Activated B cell treated with CpG ODN at 0.5 μM for 24 hours (primary cell): ENCODE measurements around the gene RFX6. TPM values are rescaled to one million over a fixed set of nuclear protein-coding genes. Genes with fewer than 3 reads are reported as not detected.

Experiments used
- ATAC-seq: fragments of 200-7000 bp; cut with Tn5 transposase; one replicate; pipeline ENCODE4 v1.10.0; 2021; ENCODE audit warnings: low read depth, mild to moderate bottlenecking, moderate library complexity
- CTCF ChIA-PET: fragments of 350-600 bp; sonication (Branson Sonifier 250); formaldehyde crosslinking; loops from one replicate; lab custom pipeline; 2021; ENCODE audit warnings: antibody characterized with exemption; lab: Charles Lee
- POLR2A ChIA-PET: fragments of 350-600 bp; sonication (Branson Sonifier 250); formaldehyde crosslinking; loops from one replicate; lab custom pipeline; 2021; ENCODE audit warnings: antibody characterized with exemption; lab: Charles Lee
- DNase-seq: peaks from one replicate; pipeline ENCODE4 v3.0.0; 2022
- H3K27ac Mint-ChIP-seq: one replicate; pipeline ENCODE4 v1.8.0; 2020; ENCODE audit warnings: mixed read lengths
- H3K27me3 Mint-ChIP-seq: one replicate; pipeline ENCODE4 v1.8.0; 2021; ENCODE audit warnings: mixed read lengths
- H3K36me3 Mint-ChIP-seq: one replicate; pipeline ENCODE4 v1.8.0; 2021; ENCODE audit warnings: low read depth, mixed read lengths
- H3K4me1 Mint-ChIP-seq: one replicate; pipeline ENCODE4 v1.8.0; 2021; ENCODE audit warnings: mixed read lengths
- H3K4me3 Mint-ChIP-seq: one replicate; pipeline ENCODE4 v1.8.0; 2020; ENCODE audit warnings: mild to moderate bottlenecking, mixed read lengths
- H3K9me3 Mint-ChIP-seq: one replicate; pipeline ENCODE4 v1.8.0; 2020; ENCODE audit warnings: mixed read lengths
- CTCF ChIP-seq: fragments of 200-600 bp; IDR thresholded peaks from one replicate; pipeline ENCODE4 v1.8.0; 2022; ENCODE audit warnings: antibody characterized with exemption, mild to moderate bottlenecking
- intact Hi-C: fragments of 100-400 bp; cut with micrococcal nuclease; formaldehyde crosslinking; loops from one replicate; pipeline ENCODE4 v1.15.1; 2024
- total RNA-seq: library from RNA; stranded (reverse); gene quantifications from 2 replicates; pipeline ENCODE4 v1.2.3, GENCODE V29; 2022

The RFX6 gene
- total RNA-seq, 1 donor from 2014 or later = not detected

- Mint-ChIP-seq H3K36me3 (no peaks in the 10 kb centered on the region), H3K27ac (no peak overlapping the region), H3K4me1 (no peaks in the 10 kb centered on the region), H3K9me3 (no peaks in the 10 kb centered on the region), H3K4me3 (no peak overlapping the region), H3K27me3 (no peaks in the 10 kb centered on the region)
- TF ChIP-seq CTCF = no peak
- no peak for DNase-seq
- no peak for ATAC-seq
- ChIA-PET POLR2A (no interaction called here), CTCF (no interaction called here)
- intact Hi-C loops = no loop called here
Measured at GRCh38 chr6:116925088-116925794, 48.2 kb downstream of the RFX6 start.

- Mint-ChIP-seq H3K27me3 (no peaks in the 10 kb centered on the region), H3K9me3 (no peaks in the 10 kb centered on the region), H3K4me3 (no peak overlapping the region), H3K27ac (no peak overlapping the region), H3K4me1 (no peaks in the 10 kb centered on the region), H3K36me3 (no peaks in the 10 kb centered on the region)
- ChIA-PET CTCF (no interaction called here), POLR2A (no interaction called here)
- DNase-seq = no peak
- TF ChIP-seq CTCF = no peak
- no peak for ATAC-seq
- intact Hi-C loops = no loop called here
Measured at GRCh38 chr6:116928677-116929076, 51.6 kb downstream of the RFX6 start.

- ATAC-seq (no peak), DNase-seq (no peak)
- no peak overlapping the region for H3K27ac Mint-ChIP-seq
- intact Hi-C loops = no loop called here
- no peak overlapping the region for H3K4me3 Mint-ChIP-seq
- no peaks in the 10 kb centered on the region for H3K27me3 Mint-ChIP-seq
- POLR2A ChIA-PET = no interaction called here
- no peaks in the 10 kb centered on the region for H3K4me1 Mint-ChIP-seq
- CTCF ChIA-PET = no interaction called here
- no peaks in the 10 kb centered on the region for H3K9me3 Mint-ChIP-seq
- no peak for TF ChIP-seq CTCF
- no peaks in the 10 kb centered on the region for H3K36me3 Mint-ChIP-seq
Measured at GRCh38 chr6:116929825-116930224, 52.8 kb downstream of the RFX6 start.

- intact Hi-C loops = no loop called here
- POLR2A ChIA-PET = no interaction called here
- no peaks in the 10 kb centered on the region for H3K27me3 Mint-ChIP-seq
- H3K4me1 Mint-ChIP-seq = no peaks in the 10 kb centered on the region
- CTCF ChIA-PET = no interaction called here
- ATAC-seq (no peak), DNase-seq (no peak)
- no peak overlapping the region for H3K27ac Mint-ChIP-seq
- no peaks in the 10 kb centered on the region for H3K36me3 Mint-ChIP-seq
- no peak for TF ChIP-seq CTCF
- H3K4me3 Mint-ChIP-seq = no peak overlapping the region
- no peaks in the 10 kb centered on the region for H3K9me3 Mint-ChIP-seq
Measured at GRCh38 chr6:116931456-116931855, 54.4 kb downstream of the RFX6 start.

GRCh38 chr6:116932496-116932895 is 55.5 kb downstream of the RFX6 start:
- Mint-ChIP-seq H3K4me1 (no peaks in the 10 kb centered on the region), H3K36me3 (no peaks in the 10 kb centered on the region), H3K27ac (no peak overlapping the region), H3K27me3 (no peaks in the 10 kb centered on the region), H3K9me3 (no peaks in the 10 kb centered on the region), H3K4me3 (no peak overlapping the region)
- DNase-seq = no peak
- TF ChIP-seq CTCF = no peak
- ChIA-PET POLR2A (no interaction called here), CTCF (no interaction called here)
- intact Hi-C loops = no loop called here
- ATAC-seq = no peak
